Esophagus muscularis mucosa (tissue), 3 donors: ENCODE measurements around the gene C4orf54.

ENCODE experiments used
- POLR2A ChIP-seq: fragments of 450-650 bp; IDR thresholded peaks from one replicate; pipeline ENCODE4 v1.6.1; 2017; ENCODE audit warnings: antibody characterized with exemption, moderate library complexity, mild to moderate bottlenecking, low read depth
- TF ChIP-seq, protein P1 (sequence below), 3 experiments: fragments of 200-600 bp in 2 of 3; fragments of 450-650 bp in 1 of 3; sonication (generic) in 2 of 3; IDR thresholded peaks; one replicate each; pipeline ENCODE4 v1.5.1; 2017 to 2019; ENCODE audit warnings: antibody characterized with exemption in 3 of 3, mild to moderate bottlenecking in 2 of 3, moderate library complexity in 1 of 3

DNA sequence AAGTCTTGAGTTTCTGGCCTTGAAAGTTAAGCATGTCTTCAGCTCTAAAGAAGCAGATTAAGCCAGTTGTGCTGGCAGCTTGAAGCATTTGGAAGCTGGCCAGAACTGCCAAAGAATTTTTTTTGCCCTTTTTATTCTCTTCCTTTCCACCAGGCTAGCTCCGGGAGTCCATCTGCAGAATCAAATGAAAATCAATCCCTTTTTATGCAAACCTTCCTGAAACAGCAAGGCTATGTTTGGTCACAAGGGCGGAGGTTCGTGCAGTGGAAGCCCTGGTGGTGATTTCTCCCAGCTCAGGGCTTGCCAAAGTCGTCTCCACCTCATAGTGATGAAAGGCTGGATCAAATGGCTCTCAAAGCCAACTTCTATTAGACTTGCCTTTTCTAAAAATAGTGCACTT is 21.6 kb upstream of the C4orf54 start:
- TF ChIP-seq POLR2A, result no peak
- TF ChIP-seq, protein P1, sequence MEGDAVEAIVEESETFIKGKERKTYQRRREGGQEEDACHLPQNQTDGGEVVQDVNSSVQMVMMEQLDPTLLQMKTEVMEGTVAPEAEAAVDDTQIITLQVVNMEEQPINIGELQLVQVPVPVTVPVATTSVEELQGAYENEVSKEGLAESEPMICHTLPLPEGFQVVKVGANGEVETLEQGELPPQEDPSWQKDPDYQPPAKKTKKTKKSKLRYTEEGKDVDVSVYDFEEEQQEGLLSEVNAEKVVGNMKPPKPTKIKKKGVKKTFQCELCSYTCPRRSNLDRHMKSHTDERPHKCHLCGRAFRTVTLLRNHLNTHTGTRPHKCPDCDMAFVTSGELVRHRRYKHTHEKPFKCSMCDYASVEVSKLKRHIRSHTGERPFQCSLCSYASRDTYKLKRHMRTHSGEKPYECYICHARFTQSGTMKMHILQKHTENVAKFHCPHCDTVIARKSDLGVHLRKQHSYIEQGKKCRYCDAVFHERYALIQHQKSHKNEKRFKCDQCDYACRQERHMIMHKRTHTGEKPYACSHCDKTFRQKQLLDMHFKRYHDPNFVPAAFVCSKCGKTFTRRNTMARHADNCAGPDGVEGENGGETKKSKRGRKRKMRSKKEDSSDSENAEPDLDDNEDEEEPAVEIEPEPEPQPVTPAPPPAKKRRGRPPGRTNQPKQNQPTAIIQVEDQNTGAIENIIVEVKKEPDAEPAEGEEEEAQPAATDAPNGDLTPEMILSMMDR (IDR thresholded peaks at IDR 0.05), result peak in 1 of 3 experiments; percentile 11
